Skeletal muscle cell (primary cell): ENCODE results near the gene HSFX4.
"Not testable (repeated sequence)": the region's sequence is repeated elsewhere in the genome, so short reads cannot be mapped to it uniquely, and the experiment has no call there.

Experiments used
- DNase-seq: peaks from one replicate; pipeline ENCODE4 v3.0.0-alpha.2; 2010; ENCODE audit warnings: low read depth
- H3K4me3 ChIP-seq: 2 replicates; pipeline ENCODE4 v1.5.1; 2011; ENCODE audit warnings: low read depth, mild to moderate bottlenecking, control low read depth, low read length, moderate library complexity

The HSFX4 gene, protein sequence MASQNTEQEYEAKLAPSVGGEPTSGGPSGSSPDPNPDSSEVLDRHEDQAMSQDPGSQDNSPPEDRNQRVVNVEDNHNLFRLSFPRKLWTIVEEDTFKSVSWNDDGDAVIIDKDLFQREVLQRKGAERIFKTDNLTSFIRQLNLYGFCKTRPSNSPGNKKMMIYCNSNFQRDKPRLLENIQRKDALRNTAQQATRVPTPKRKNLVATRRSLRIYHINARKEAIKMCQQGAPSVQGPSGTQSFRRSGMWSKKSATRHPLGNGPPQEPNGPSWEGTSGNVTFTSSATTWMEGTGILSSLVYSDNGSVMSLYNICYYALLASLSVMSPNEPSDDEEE

DNA sequence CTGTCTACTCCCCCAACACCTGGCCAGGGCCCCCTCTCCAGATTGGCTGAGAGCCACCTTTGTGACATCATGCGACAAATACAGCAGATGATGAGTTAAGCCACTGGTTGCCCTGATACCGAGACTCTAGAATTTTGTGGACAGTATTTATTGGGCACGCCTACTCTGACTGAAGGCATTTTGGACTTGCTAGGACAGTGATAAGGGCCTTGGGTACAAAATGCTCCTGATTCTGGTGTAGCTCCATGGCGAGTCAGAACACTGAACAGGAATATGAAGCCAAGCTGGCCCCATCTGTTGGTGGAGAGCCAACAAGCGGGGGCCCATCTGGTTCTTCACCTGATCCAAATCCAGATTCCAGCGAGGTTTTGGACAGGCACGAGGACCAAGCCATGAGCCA, at the start of gene HSFX4:
HSFX4 (plus strand) TSS at position 174 of the 400 bp plus-strand sequence; CDS start at position 246, 72 bp downstream.
- not testable (repeated sequence) for DNase-seq, H3K4me3 ChIP-seq

DNA sequence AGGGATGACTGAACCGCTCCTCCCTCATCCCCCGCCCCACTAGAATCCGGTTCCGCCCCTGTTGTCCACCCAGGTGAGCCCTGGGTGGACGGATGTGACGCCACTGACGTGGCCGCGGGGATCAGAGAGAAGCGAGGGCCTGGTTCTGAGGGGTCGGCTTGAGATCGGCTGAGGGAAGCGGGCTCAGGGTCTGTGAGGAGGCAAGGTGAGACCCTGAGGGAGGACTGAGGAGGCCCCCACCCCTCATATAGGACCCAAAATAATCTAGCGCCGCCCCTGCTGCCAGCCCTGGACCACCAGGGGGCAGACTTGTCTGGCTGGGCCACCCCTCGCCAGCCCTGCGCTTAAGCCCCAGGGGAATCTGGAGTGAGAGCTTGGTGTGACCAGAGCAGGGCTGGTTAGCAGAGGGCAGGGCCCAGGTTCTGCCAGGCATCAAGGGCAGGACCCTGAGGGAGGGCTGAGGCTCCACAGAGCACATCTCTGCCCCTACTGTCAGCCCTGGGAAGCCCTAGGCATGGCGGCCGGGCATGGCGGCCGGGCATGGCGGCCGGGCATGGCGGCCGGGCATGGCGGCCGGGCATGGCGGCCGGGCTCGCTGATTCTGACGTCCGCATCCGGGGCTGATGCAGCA, 48.2 kb upstream of the HSFX4 start, which contains the start of gene MAGEA8:
MAGEA8 (plus strand) TSS at position 103 of the 631 bp plus-strand sequence. CDS start 3,090 bp downstream, outside the sequence.
- H3K4me3 ChIP-seq: no peak within 1 kb of the TSS
- DNase-seq: no peak

DNA sequence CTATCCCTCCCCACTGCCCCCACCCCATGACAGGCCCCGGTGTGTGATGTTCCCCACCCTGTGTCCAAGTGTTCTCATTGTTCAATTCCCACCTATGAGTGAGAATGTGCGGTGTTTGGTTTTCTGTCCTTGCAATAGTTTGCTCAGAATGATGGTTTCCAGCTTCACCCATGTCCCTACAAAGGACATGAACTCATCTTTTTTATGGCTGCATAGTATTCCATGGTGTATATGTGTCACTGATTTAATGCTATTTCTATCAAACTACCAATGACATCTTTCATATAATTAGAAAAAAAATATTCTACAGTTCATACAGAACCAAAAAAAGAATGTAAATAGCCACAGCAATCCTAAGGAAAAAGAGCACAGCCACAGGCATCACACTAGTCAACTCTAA, 38.5 kb upstream of the HSFX4 start:
- not testable (repeated sequence) for H3K4me3 ChIP-seq, DNase-seq

DNA sequence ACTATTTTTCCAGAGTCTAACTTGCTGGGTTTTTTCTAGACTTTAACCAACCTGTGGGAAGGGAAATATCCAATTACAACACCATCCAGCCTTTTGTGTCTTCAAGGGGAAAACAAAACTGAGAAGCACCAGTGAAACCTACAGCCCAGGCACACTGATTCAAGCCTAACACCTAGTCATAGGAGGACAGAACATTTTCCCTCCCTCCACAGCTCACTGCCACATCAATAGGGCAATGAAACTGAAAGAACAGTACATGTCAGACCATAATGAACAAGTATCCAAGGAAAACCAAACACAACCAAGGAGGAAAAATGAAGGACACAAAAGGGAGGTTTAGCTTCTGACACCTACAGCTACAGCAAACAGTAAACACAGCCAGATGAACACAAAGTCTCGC, 30.8 kb upstream of the HSFX4 start:
- DNase-seq: no peak
- no peak overlapping the region for H3K4me3 ChIP-seq

DNA sequence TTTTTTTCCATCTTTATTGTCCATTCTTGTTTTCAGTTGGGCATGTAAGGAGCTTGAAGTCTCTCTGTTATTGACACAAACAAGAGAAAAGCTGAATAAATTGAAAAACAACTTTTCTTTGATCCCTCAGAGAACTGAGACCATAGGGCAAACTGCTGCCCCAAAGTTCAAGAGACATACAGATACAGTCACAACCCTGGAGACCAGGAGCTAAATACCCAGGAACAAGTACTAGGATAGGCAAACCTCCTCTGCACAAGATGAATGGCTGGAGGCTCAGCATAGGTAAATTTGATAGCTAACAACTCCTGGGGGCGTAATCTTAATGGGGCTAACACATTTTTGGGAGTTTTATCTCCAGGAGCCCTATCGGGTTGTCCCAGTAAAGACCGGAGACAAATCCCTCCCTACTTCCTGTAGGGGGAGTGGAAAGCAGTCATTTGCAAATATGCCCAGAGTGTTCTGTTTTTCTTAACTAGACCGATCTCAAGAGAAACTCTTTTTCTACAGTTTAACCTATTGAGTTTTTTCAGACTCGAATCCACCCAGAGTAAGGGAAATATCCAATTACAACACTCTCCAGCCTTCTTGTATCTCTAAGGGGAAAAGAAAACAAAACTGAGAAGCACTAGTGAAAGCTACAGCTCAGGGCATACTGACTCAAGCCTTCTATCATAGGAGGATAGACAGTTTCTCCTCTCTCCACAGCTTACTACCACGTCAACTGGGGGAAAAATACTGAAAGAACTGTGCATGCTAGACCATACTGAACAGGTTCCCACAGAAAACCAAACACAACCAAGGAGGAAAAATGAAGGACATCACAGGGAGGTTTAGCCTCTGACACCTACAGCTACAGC, 25.3 kb upstream of the HSFX4 start:
- peak overlapping the region; percentile 3 for H3K4me3 ChIP-seq
- no peak for DNase-seq

DNA sequence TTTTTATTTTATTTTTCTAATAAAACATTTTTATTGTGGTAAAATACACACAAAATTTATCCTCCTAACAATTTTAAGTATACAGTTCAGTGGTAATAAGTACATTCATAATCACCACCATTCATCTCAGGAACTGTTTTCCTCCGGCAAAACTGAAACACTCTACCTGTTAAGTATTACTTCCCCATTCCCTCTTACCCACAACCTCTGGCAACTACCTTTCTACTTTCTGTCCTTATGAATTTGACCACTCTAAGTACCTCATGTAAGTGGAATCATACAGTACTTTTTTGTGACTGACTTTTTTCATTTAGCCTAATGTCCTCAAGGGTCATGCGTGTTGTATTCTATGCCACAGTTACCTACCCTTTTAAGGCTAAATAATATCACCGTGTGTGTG, 21.1 kb upstream of the HSFX4 start:
- DNase-seq: no peak
- no peak overlapping the region for H3K4me3 ChIP-seq

DNA sequence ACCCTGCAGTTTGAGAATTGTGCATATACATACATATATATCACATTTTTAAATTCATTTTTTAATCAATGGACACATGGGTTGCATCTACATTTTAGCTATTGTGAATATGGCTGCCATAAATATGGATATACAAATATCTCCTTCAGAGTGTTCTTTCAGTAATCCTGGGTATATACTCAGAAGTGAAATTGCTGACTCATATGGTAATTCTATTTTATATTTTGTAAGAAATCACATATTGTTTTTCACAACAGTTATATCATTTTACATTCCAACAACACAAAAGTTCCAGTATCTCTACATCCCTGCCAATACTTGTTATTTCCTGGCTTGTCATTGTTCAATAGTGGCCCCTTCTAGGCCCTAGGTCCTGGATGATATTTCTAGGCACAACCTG, 20.6 kb upstream of the HSFX4 start:
- H3K4me3 ChIP-seq: no peak overlapping the region
- no peak for DNase-seq

DNA sequence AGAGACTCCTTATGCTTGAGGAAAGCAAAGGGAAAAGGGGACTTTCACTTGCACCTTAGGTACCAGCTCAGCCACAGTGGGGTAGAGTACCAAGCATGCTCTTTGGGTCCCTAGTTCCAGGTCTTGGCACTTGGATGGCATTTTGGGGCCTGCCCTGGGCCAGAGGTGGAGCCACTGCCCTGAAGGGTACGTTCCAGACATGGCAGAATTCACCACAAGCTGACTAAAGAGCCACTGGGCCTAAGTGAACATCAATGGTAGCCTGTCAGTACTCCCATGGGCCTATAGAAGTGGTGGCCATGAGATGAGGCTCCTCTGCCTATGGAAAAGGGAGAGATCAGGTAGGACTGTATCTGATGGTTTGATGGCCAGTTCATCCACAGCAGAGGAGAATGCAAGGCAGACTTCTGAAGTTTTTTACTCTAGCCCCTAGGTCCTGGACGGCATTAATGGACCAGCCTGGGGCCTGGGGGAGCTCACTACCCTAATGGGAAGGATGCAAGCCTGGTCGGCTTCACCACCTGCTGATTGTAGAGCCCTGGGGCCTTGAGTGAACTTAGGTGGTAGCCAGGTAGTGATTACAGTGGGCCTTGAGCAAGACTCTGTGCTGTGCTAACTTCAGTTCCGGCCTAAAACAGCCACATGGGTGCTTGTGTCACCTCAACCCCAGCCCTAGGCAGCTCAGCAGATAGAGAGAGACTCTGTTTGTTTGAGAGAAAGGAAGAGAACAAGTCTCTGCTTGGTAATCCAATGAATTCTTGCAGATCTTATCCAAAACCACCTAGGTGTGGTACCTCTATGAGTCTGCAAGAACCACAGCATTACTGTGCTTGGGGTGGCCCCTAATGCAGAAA, 19.8 kb upstream of the HSFX4 start:
- DNase-seq: no peak
- no peak overlapping the region for H3K4me3 ChIP-seq

DNA sequence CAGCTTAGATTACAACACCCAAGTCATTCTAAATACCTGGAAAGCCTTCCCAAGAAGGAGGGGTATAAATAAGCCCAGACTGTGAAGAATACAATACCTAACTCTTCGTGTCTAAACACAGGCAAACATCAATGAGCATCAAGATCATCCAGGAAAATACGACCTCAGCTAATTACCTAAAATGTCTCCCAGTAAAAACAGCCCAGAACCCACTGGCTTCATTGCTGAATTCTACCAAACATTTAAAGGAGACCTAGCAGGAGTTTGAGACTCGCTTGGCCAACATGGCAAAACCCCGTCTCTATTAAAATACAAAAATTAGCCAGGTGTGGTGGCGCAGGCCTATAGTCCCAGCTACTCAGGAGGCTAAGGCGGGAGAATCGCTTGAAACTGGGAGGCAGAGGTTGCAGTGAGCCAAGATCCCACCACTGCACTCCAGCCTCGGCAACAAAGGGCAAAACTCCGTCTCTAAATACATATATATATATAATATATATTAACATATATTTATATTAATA, 19.1 kb upstream of the HSFX4 start:
- no peak overlapping the region for H3K4me3 ChIP-seq
- no peak for DNase-seq

DNA sequence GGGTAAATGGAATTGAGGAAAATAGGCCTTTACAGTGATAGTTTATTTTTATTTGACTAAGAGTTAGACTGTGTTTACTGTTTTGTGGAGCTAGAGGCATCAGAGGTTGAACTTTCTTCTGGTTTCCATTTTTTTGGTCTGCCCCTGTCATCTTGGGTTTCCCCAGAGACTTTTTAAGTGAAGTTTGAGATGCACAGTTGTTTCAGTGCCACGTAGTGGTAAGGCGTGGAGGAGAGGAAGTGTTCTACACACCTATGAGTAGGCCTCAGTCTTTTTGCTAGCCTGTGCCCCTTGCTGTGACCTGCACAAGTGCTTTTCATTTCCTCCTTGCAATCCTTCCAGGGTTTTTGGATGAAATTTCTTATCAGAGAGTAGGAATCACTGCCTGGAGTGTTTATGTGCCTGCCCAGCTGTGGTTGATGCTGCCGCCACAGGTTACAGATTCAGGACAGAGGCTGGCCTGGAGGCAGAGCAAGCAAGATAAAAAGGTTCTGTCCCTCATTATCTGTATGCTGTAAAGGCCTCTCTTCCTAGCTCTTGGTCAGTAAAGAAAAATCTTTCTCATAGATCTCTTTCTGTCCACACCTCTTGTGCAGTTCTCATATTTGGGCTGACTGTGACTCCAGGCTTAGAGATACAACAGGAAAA, 12.5 kb upstream of the HSFX4 start:
- no peak for DNase-seq
- H3K4me3 ChIP-seq: no peak overlapping the region

DNA sequence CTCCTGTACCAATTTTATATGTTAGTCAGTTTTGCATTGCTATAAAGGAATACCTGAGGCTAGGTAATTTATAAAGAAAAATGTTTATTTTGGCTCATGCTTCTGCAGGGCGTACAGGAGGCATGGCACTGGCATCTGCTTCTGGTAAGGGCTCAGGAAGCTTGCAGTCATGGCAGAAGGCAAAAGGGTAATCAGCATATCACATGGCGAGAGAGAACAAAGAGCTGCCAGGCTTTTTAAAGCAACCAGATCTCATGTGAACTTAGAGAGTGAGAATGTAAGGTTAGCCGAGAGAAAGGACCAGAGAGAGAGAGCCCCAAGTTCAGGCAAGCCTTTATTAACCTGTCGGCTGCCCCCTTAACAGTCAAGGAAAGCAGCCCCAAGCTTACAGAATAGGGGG, 5.5 kb upstream of the HSFX4 start:
- not testable (repeated sequence) for H3K4me3 ChIP-seq, DNase-seq

DNA sequence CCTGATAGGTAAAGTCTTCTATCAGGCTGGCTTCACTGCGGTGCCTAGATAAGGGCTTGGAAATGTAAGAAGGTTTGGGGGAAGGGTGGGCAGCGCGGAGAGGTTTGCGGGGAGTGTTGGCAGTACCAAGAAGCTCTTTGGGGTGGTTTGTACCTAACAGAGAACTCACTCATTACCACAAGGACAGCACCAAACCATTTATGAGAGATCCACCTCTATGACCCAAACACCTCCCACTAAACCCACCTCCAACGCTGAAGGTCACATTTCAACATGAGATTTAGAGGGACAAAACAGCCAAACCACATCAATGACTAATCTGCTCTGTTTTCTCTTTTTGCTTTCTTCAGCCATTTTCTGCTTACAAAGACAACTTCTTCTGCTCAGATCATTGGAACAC, 4.9 kb upstream of the HSFX4 start:
- not testable (repeated sequence) for H3K4me3 ChIP-seq, DNase-seq

DNA sequence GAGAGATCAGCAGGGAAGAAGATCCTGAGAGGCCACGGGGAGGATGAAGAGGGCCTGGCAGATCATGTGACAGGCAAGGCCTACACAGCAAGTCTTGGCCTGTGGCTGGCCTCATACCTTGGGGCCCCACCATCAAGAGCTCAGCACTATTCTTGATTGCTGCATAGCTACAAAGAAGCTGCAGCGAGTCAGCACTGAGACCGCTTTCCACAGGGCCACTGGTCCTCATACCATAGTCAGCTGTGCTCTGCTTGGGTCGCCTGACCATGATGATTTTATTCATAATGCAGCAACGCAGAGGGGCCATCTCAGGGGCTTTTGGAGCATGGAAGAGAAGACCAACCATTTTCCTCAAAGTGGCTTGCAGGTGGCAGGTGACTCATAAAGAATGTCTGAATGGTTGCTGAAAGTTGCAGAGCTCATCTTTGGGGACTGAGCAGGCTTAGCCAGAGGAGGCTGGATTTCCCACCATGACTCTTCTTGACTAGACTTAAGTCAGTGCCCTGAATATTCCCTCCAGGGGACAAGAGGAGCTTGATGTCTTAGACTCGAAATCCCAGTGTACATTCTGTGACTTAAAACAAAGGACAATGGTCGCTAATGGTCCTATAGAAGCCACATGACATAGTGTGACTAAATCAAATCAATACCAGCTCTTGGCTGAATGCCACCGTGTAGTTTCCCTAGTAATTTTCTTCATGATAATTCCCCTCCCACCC, 2.0 kb upstream of the HSFX4 start:
- H3K4me3 ChIP-seq, DNase-seq: not testable (repeated sequence)

DNA sequence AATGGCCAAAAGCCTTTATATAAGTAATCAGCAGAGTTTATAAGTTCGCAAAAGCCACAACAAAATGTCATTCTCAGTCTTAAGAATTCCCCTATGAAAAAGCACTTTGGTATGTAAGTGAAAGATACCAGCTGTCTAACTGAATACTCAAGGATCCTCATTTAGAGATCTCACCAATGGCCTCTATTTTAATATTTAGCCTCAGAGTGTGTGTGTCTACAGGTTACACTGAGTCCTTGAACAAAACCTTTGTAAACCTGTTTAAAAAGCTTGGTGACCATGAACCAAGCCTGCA, 1.5 kb upstream of the HSFX4 start:
- not testable (repeated sequence) for H3K4me3 ChIP-seq, DNase-seq

DNA sequence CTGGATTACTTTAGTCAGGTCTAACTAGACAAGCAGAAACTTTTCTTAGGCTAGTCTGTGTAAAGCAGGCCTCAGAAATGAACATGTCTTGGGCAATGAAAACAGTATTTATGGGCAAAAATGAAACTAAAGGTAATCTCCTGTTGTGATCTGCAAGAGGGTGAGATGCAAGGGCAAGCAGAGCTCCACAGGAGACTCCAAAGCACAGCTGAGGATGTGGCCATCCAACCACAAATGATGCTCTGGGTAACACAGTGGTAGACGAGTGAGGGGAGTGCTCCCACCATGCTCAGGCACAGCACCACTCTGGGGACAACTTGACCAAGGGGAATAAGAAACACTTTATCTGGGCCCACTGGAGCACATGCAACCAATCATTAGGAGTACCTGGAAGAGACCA, 738 bp upstream of the HSFX4 start:
- DNase-seq: not testable (repeated sequence)

DNA sequence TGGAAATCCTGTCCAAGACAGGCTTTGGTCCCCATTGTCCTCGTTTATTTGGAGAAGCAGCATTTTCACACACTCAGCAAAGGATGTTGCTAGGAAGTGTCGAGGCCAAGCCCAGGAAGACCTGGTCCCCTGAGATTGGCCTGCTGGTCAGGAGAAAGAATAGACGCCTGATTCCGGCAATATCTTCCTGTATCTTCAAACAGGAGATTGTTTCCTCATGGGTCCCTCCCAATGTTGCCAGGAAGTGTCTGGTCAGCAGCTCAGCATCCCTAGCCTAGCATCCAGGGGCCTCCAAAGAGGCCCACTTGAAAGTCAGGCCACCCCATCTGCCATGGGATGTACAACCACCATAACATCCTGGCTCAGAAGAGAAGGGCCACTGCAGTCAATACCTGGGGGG, 2.0 kb downstream of the HSFX4 start:
- not testable (repeated sequence) for DNase-seq, H3K4me3 ChIP-seq

More for the DNA sequence above, 738 bp upstream of the HSFX4 start:
- H3K4me3 ChIP-seq: not testable (repeated sequence)

DNA sequence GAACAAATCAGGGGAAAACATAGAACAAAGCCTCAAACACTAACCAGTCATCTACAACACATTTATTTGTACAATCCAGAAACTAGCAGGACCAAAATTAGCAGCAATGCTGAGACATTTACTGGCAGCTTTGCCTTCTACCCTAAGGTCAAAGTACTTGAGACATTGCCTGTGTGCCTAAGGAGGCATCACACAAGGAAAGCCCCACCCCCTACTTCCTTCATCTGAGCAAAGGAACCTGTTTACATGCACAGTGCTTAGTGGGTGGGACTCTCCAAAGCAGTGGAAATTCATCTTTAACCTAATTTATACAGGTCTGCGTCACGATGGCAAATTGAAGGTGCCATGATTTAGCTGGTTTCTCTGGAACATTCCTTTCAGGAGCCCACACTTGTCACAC, 2.8 kb downstream of the HSFX4 start:
- not testable (repeated sequence) for DNase-seq, H3K4me3 ChIP-seq

DNA sequence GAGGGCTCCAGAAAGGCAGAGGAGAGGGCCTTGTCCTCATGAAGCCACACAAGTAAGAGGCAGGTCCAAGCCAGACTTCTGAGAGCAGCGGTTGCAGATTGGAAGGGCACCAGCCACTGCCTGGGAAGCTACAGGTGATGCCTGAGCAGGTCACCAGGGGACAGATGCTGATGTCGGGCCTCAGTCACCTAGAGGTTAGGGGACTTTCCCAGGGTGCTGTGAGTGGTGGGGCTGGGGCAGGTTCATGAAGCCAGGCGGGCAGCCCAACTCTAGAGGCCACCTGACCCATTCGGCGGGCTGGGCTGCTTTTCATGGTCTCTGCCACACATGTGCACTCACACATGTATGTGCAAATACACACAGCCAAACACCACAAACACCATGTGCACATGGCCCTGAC, 3.6 kb downstream of the HSFX4 start:
- not testable (repeated sequence) for DNase-seq, H3K4me3 ChIP-seq
